Measurements from ENCODE around the gene KIAA1671.

Gene KIAA1671

GRCh38 chr22:25120761-25121212, 168.3 kb downstream of the KIAA1671 start:
- no peak for DNase-seq

- no peak for DNase-seq
Observed at GRCh38 chr22:25122136-25122764, 169.7 kb downstream of the KIAA1671 start.

- DNase-seq, result no peak
Observed at GRCh38 chr22:25123677-25124076, 171.2 kb downstream of the KIAA1671 start.

GRCh38 chr22:25125693-25126357, 173.3 kb downstream of the KIAA1671 start:
- DNase-seq, result peak; percentile 82

- no peak for DNase-seq
Observed at GRCh38 chr22:25126510-25126909, 174.0 kb downstream of the KIAA1671 start.

- no peak for DNase-seq
Observed at GRCh38 chr22:25127318-25127717, 174.8 kb downstream of the KIAA1671 start.

- DNase-seq, result no peak
Observed at GRCh38 chr22:25130462-25130861, 177.9 kb downstream of the KIAA1671 start.

- DNase-seq, result no peak
Observed at GRCh38 chr22:25131198-25131887, 178.8 kb downstream of the KIAA1671 start.

GRCh38 chr22:25134028-25134427, 181.5 kb downstream of the KIAA1671 start:
- peak; percentile 53 for DNase-seq

GRCh38 chr22:25134451-25134850, 181.9 kb downstream of the KIAA1671 start:
- DNase-seq, result no peak

- DNase-seq, result no peak
Observed at GRCh38 chr22:25136953-25137576, 184.5 kb downstream of the KIAA1671 start.

- no peak for DNase-seq
Observed at GRCh38 chr22:25137577-25138525, 185.3 kb downstream of the KIAA1671 start.

GRCh38 chr22:25139062-25139461, 186.5 kb downstream of the KIAA1671 start:
- DNase-seq, result peak; percentile 9

- DNase-seq, result no peak
Observed at GRCh38 chr22:25142102-25142501, 189.6 kb downstream of the KIAA1671 start.

GRCh38 chr22:25143156-25144076, 190.9 kb downstream of the KIAA1671 start:
- no peak for DNase-seq

- no peak for DNase-seq
Observed at GRCh38 chr22:25144522-25144921, 192.0 kb downstream of the KIAA1671 start.

GRCh38 chr22:25146307-25146706, 193.8 kb downstream of the KIAA1671 start:
- no peak for DNase-seq

GRCh38 chr22:25146906-25147641, 194.6 kb downstream of the KIAA1671 start:
- no peak for DNase-seq

GRCh38 chr22:25147642-25147928, 195.1 kb downstream of the KIAA1671 start:
- DNase-seq, result no peak

- no peak for DNase-seq
Observed at GRCh38 chr22:25148149-25148691, 195.7 kb downstream of the KIAA1671 start.

Data from NCI-H1092 treated with DMSO at 0.1 percent for 48 hours (cell line).